HG02840 (cell line): ENCODE data around the gene GPR18.
"Not testable (repeated sequence)": the region's sequence is repeated elsewhere in the genome, so short reads cannot be mapped to it uniquely, and the experiment has no call there.

Experiments
- ATAC-seq: cut with Tn5 transposase; IDR thresholded peaks from one replicate; pipeline ENCODE4 v1.9.1; 2021; ENCODE audit warnings: mild to moderate bottlenecking, moderate library complexity, moderate number of reproducible peaks; ENCODE audit not compliant: unreplicated experiment, low FRiP score

The GPR18 gene

GRCh38 chr13:99211421-99212035 lies 46.7 kb downstream of the GPR18 start:
- ATAC-seq, result no peak

- ATAC-seq, result not testable (repeated sequence)
These were observed 47.6 kb downstream of the GPR18 start for GRCh38 chr13:99210627-99211026.

GRCh38 chr13:99208845-99209527 lies 49.2 kb downstream of the GPR18 start:
- ATAC-seq, result no peak

- ATAC-seq, result no peak
These were observed 50.0 kb downstream of the GPR18 start for GRCh38 chr13:99208185-99208584.

- ATAC-seq, result no peak
These were observed 50.7 kb downstream of the GPR18 start for GRCh38 chr13:99207511-99207910.

- no peak for ATAC-seq
These were observed 51.3 kb downstream of the GPR18 start for GRCh38 chr13:99206873-99207272.

- ATAC-seq, result no peak
These were observed 52.0 kb downstream of the GPR18 start for GRCh38 chr13:99206226-99206625.

GRCh38 chr13:99205621-99206220 lies 52.5 kb downstream of the GPR18 start:
- no peak for ATAC-seq
